ENCODE measurements around the gene GDF11. TPM values are rescaled to one million over a fixed set of nuclear protein-coding genes. Genes with fewer than 3 reads are reported as not detected.

GDF11 gene
- total and polyA plus RNA-seq, 2 of the 8 experiments (the other 6 are each of a cell fraction or from before 2014, with no cell fraction given), result 12.1 to 15.1 TPM

GRCh38 chr12:55694651-55695050, 48.3 kb upstream of the GDF11 start:
- H3K14ac ChIP-seq (ENCODE audit: insufficient read length), result no peak overlapping the region
- H3K36me3 ChIP-seq (ENCODE audit: control insufficient read depth in 2 of 4, insufficient read depth in 4 of 4, low read length in 3 of 4), result peaks cover 7 to 49% (median 15%) of the 10 kb centered on the region in 4 experiments; a peak in 7 of 8 replicates
- no peak overlapping the region for H3K56ac ChIP-seq (replicated peaks; ENCODE audit: insufficient read length, low read depth, low read length)
- ChIA-PET POLR2A (ENCODE audit: partially characterized antibody) (interaction anchor here (0.8 to 1.8 kb wide), 4 partner anchors 11 to 312 kb away, joined by 3 to 8 read pairs (median 4); partner anchors contain the start of gene ITGA7), CTCF (ENCODE audit: partially characterized antibody) (interaction anchor here (1.3 to 5.9 kb wide), 3 partner anchors 11 to 38 kb away, joined by 5 to 36 read pairs (median 5); partner anchors contain the start of gene ITGA7)
- DNase-seq (ENCODE audit: low read depth in 1 of 2, low spot score in 2 of 2) (no peak), FAIRE-seq (no peak)
- H3K27me3 ChIP-seq (replicated peaks in 1 of 4; ENCODE audit: control insufficient read depth in 3 of 4, extremely low read depth in 1 of 4, insufficient read depth in 3 of 4, low read length in 3 of 4), result no peaks in the 10 kb centered on the region
- H3K4ac ChIP-seq (replicated peaks; ENCODE audit: insufficient read length, low read depth, low read length), result no peak overlapping the region
- no peak overlapping the region for H2AFZ ChIP-seq (ENCODE audit: low read length)
- no peak overlapping the region for H2BK12ac ChIP-seq (ENCODE audit: low read depth, low read length)
- no peak overlapping the region for H3K9ac ChIP-seq (replicated peaks in 1 of 4; ENCODE audit: extremely low read depth in 1 of 4, low read depth in 3 of 4, low read length in 3 of 4)
- no peak overlapping the region for H4K8ac ChIP-seq (ENCODE audit: extremely low read depth, insufficient read depth, low read length)
- H3K23ac ChIP-seq (ENCODE audit: insufficient read length), result no peak overlapping the region
- H3K4me1 ChIP-seq (replicated peaks in 1 of 4; ENCODE audit: control insufficient read depth in 3 of 4, insufficient read depth in 4 of 4, low read length in 3 of 4), result no peaks in the 10 kb centered on the region
- H3K9me3 ChIP-seq (ENCODE audit: insufficient read depth in 2 of 2, low read depth in 1 of 2, low read length in 1 of 2), result no peaks in the 10 kb centered on the region
- H3K79me2 ChIP-seq (ENCODE audit: control insufficient read depth in 1 of 2, insufficient read depth in 2 of 2, low read length in 2 of 2), result no peaks in the 10 kb centered on the region
- H3K27ac ChIP-seq (ENCODE audit: low read depth, low read length), result no peak overlapping the region
- no peak overlapping the region for H2BK120ac ChIP-seq (replicated peaks; ENCODE audit: low read depth, low read length)
- H2BK15ac ChIP-seq (ENCODE audit: low read length), result no peak overlapping the region
- no peak overlapping the region for H4K5ac ChIP-seq (ENCODE audit: insufficient read length, low read depth, low read length)
- H3K18ac ChIP-seq (ENCODE audit: extremely low read depth, low read length), result no peak overlapping the region
- H3K79me1 ChIP-seq (ENCODE audit: low read depth, low read length), result no peaks in the 10 kb centered on the region; the same call in 1 of the 2 replicates
- peaks cover 0 to 2% of the 10 kb centered on the region in 2 experiments for H4K20me1 ChIP-seq (replicated peaks in 1 of 2; ENCODE audit: control insufficient read depth in 1 of 2, insufficient read depth in 2 of 2, low read length in 2 of 2)
- no peak overlapping the region for H2BK5ac ChIP-seq (ENCODE audit: low read depth, low read length)
- WGBS, 2 experiments (ENCODE audit: extremely low coverage in 1 of 2, insufficient coverage in 1 of 2, insufficient read length in 1 of 2, insufficient replicate concordance in 2 of 2, low coverage in 1 of 2, low lambda C conversion rate in 2 of 2, missing lambda C conversion rate in 1 of 2), result 95% methylated on average over 4 of the region's 4 CpGs; no CpG with 5 or more reads in 1 of the 2 experiments
- H2AK5ac ChIP-seq (ENCODE audit: low read depth, low read length), result no peak overlapping the region
- no peaks in the 10 kb centered on the region for H3K23me2 ChIP-seq (ENCODE audit: low read depth, low read length)
- H2BK20ac ChIP-seq (ENCODE audit: low read length), result no peak overlapping the region
- no peak overlapping the region for H4K91ac ChIP-seq (replicated peaks; ENCODE audit: insufficient read length, low read length)
- no peak overlapping the region for H3K4me3 ChIP-seq (ENCODE audit: extremely low read depth in 1 of 4, insufficient read depth in 2 of 4, low read depth in 3 of 4, low read length in 4 of 4)
- no peak overlapping the region for H3K4me2 ChIP-seq (ENCODE audit: insufficient read depth in 1 of 2, low read depth in 2 of 2, low read length in 2 of 2)
- TF ChIP-seq KDM1A (IDR thresholded peaks at IDR 0.05; ENCODE audit: borderline replicate concordance, low read length) (no peak), NRF1 (IDR thresholded peaks at IDR 0.05; ENCODE audit: low read depth, low read length) (no peak), POU5F1 (IDR thresholded peaks at IDR 0.05; ENCODE audit: low read depth, low read length) (no peak), JUN (IDR thresholded peaks at IDR 0.05; ENCODE audit: low read depth, low read length) (no peak), ASH2L (IDR thresholded peaks at IDR 0.05; ENCODE audit: low read length) (no peak), RXRA (IDR thresholded peaks at IDR 0.05; ENCODE audit: insufficient read depth, low read depth, low read length) (no peak), TBP (IDR thresholded peaks at IDR 0.05; ENCODE audit: low read depth, low read length) (no peak), ZNF274 (IDR thresholded peaks at IDR 0.05; ENCODE audit: borderline replicate concordance, extremely low read depth, low read length) (no peak), GABPA (IDR thresholded peaks at IDR 0.05; ENCODE audit: borderline replicate concordance, insufficient read depth, low read length) (no peak), ATF3 (IDR thresholded peaks at IDR 0.05; ENCODE audit: insufficient read depth, low read depth, low read length) (no peak), SIN3A (conservative IDR thresholded peaks at IDR 0.05 in 1 of 2, IDR thresholded peaks at IDR 0.05 in 1 of 2; ENCODE audit: low read depth in 1 of 2, low read length in 2 of 2) (no peak)
- TF ChIP-seq, protein P1, sequence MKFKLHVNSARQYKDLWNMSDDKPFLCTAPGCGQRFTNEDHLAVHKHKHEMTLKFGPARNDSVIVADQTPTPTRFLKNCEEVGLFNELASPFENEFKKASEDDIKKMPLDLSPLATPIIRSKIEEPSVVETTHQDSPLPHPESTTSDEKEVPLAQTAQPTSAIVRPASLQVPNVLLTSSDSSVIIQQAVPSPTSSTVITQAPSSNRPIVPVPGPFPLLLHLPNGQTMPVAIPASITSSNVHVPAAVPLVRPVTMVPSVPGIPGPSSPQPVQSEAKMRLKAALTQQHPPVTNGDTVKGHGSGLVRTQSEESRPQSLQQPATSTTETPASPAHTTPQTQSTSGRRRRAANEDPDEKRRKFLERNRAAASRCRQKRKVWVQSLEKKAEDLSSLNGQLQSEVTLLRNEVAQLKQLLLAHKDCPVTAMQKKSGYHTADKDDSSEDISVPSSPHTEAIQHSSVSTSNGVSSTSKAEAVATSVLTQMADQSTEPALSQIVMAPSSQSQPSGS (IDR thresholded peaks at IDR 0.05; ENCODE audit: low read length), result no peak

All from H1 (cell line).